HEK293 (cell line): ENCODE results near the gene RINL.

Experiments used
- CTCF ChIA-PET: fragments of 350-600 bp; formaldehyde crosslinking; extraction: SDS; loops from one replicate; lab custom pipeline; 2021; ENCODE audit warnings: antibody characterized with exemption; lab: Yijun Ruan, JAX
- POLR2A ChIA-PET: fragments of 300-600 bp; formaldehyde crosslinking; extraction: SDS; loops from one replicate; lab custom pipeline; 2020; ENCODE audit warnings: antibody characterized with exemption, inconsistent platforms; lab: Yijun Ruan, JAX
- H3K27ac ChIP-seq: fragments of 200-500 bp; sonication (Bioruptor generic); 2 replicates; pipeline ENCODE4 v1.5.1; 2014; ENCODE audit warnings: low read depth, low read length, control low read depth, inconsistent platforms; ENCODE audit errors: extremely low read depth
- H3K36me3 ChIP-seq, 2 experiments: fragments of 200-500 bp in 1 of 2; sonication (Bioruptor generic) in 1 of 2; 1 replicate in 1 of 2; 2 replicates in 1 of 2; pipeline ENCODE4 v1.5.1; 2014 to 2017; ENCODE audit warnings: inconsistent platforms in 2 of 2, low read length in 2 of 2; ENCODE audit not compliant: control insufficient read depth in 2 of 2, insufficient read depth in 1 of 2
- H3K4me1 ChIP-seq: fragments of 200-500 bp; sonication (Bioruptor generic); 2 replicates; pipeline ENCODE4 v1.5.1; 2014; ENCODE audit warnings: mild to moderate bottlenecking, low read length, inconsistent platforms; ENCODE audit not compliant: control insufficient read depth, insufficient read depth
- H3K4me3 ChIP-seq: 2 replicates; pipeline ENCODE4 v1.5.1; 2011; ENCODE audit warnings: low read depth, mild to moderate bottlenecking, control low read depth, low read length, moderate library complexity
- H3K9me3 ChIP-seq: fragments of 200-500 bp; sonication (Bioruptor generic); 2 replicates; pipeline ENCODE4 v1.5.1; 2014; ENCODE audit warnings: low read depth, low read length, inconsistent platforms; ENCODE audit not compliant: control insufficient read depth, insufficient read depth
- AEBP2 ChIP-seq: fragments of 450-650 bp; formaldehyde crosslinking; IDR thresholded peaks from 2 replicates; pipeline ENCODE4 v1.5.1; 2016; ENCODE audit warnings: missing biosample characterization, missing genetic modification characterization, borderline replicate concordance
- GLIS2 ChIP-seq: fragments of 450-650 bp; formaldehyde crosslinking; IDR thresholded peaks from 2 replicates; pipeline ENCODE4 v1.5.1; 2016; ENCODE audit warnings: missing biosample characterization, missing genetic modification characterization
- KLF10 ChIP-seq: fragments of 450-650 bp; IDR thresholded peaks from 2 replicates; pipeline ENCODE4 v1.5.1; 2018; ENCODE audit warnings: missing biosample characterization, mild to moderate bottlenecking, missing genetic modification characterization
- PRDM1 ChIP-seq: fragments of 450-650 bp; formaldehyde crosslinking; IDR thresholded peaks from 2 replicates; pipeline ENCODE4; 2016; ENCODE audit warnings: missing biosample characterization, missing genetic modification characterization
- SP7 ChIP-seq: fragments of 450-650 bp; formaldehyde crosslinking; IDR thresholded peaks from 2 replicates; pipeline ENCODE4 v1.5.1; 2016; ENCODE audit warnings: missing biosample characterization, missing genetic modification characterization
- YY2 ChIP-seq: fragments of 450-650 bp; formaldehyde crosslinking; IDR thresholded peaks from 2 replicates; pipeline ENCODE4 v1.5.1; 2016; ENCODE audit warnings: missing biosample characterization, missing genetic modification characterization
- ZNF114 ChIP-seq: fragments of 450-650 bp; formaldehyde crosslinking; IDR thresholded peaks from 2 replicates; pipeline ENCODE4 v1.5.0; 2017; ENCODE audit warnings: missing biosample characterization, missing genetic modification characterization
- ZNF121 ChIP-seq: fragments of 450-650 bp; formaldehyde crosslinking; IDR thresholded peaks from 2 replicates; pipeline ENCODE4 v1.5.1; 2016; ENCODE audit warnings: missing biosample characterization, missing genetic modification characterization
- ZNF274 ChIP-seq, 2 experiments: fragments of 200-500 bp in 1 of 2; fragments of 450-650 bp in 1 of 2; sonication (Bioruptor generic) in 1 of 2; formaldehyde crosslinking in 1 of 2; IDR thresholded peaks; 2 replicates each; pipeline versions ENCODE4 v1.5.1 to v1.6.1; 2014 to 2016; ENCODE audit warnings: borderline replicate concordance in 1 of 2, inconsistent platforms in 1 of 2, low read length in 1 of 2, missing biosample characterization in 1 of 2, missing genetic modification characterization in 1 of 2
- ZNF404 ChIP-seq: fragments of 450-650 bp; formaldehyde crosslinking; IDR thresholded peaks from 2 replicates; pipeline ENCODE4 v1.5.1; 2017; ENCODE audit warnings: missing biosample characterization, missing genetic modification characterization
- ZNF416 ChIP-seq: fragments of 450-650 bp; formaldehyde crosslinking; IDR thresholded peaks from 2 replicates; pipeline ENCODE4 v1.5.1; 2016; ENCODE audit warnings: missing biosample characterization, missing genetic modification characterization
- ZNF449 ChIP-seq: fragments of 450-650 bp; formaldehyde crosslinking; IDR thresholded peaks from 2 replicates; pipeline ENCODE4 v1.5.1; 2017; ENCODE audit warnings: missing biosample characterization, mild to moderate bottlenecking, missing genetic modification characterization, moderate library complexity
- ZNF548 ChIP-seq: fragments of 450-650 bp; formaldehyde crosslinking; IDR thresholded peaks from 2 replicates; pipeline ENCODE4 v1.5.1; 2016; ENCODE audit warnings: missing biosample characterization, missing genetic modification characterization
- ZNF585B ChIP-seq: fragments of 450-650 bp; formaldehyde crosslinking; IDR thresholded peaks from 2 replicates; pipeline ENCODE4 v1.5.1; 2016; ENCODE audit warnings: missing biosample characterization, missing genetic modification characterization
- ZNF621 ChIP-seq: fragments of 450-650 bp; formaldehyde crosslinking; IDR thresholded peaks from 2 replicates; pipeline ENCODE4 v1.5.1; 2017; ENCODE audit warnings: missing biosample characterization, missing genetic modification characterization
- ZNF660 ChIP-seq: fragments of 450-650 bp; IDR thresholded peaks from 2 replicates; pipeline ENCODE4 v1.5.1; 2018; ENCODE audit warnings: missing biosample characterization, mild to moderate bottlenecking, missing genetic modification characterization
- ZNF707 ChIP-seq: fragments of 450-650 bp; formaldehyde crosslinking; IDR thresholded peaks from 2 replicates; pipeline ENCODE4 v1.5.1; 2016; ENCODE audit warnings: missing biosample characterization, missing genetic modification characterization
- ZNF777 ChIP-seq: fragments of 450-650 bp; formaldehyde crosslinking; IDR thresholded peaks from 2 replicates; pipeline ENCODE4 v1.5.1; 2017; ENCODE audit warnings: missing biosample characterization, missing genetic modification characterization, borderline replicate concordance
- ZNF792 ChIP-seq: fragments of 450-650 bp; formaldehyde crosslinking; IDR thresholded peaks from 2 replicates; pipeline ENCODE4 v1.5.1; 2016; ENCODE audit warnings: missing biosample characterization, missing genetic modification characterization
- ZSCAN18 ChIP-seq: fragments of 450-650 bp; formaldehyde crosslinking; IDR thresholded peaks from 2 replicates; pipeline ENCODE4 v1.5.1; 2016; ENCODE audit warnings: missing biosample characterization, missing genetic modification characterization
- TF ChIP-seq, protein P1 (sequence below): fragments of 450-650 bp; formaldehyde crosslinking; IDR thresholded peaks from 2 replicates; pipeline ENCODE4 v1.5.1; 2016; ENCODE audit warnings: missing biosample characterization, missing genetic modification characterization
- TF ChIP-seq, protein P2 (sequence below): fragments of 450-650 bp; formaldehyde crosslinking; IDR thresholded peaks from 2 replicates; pipeline ENCODE4 v1.5.1; 2016; ENCODE audit warnings: missing biosample characterization, missing genetic modification characterization
- TF ChIP-seq, protein P3 (sequence below): fragments of 450-650 bp; formaldehyde crosslinking; IDR thresholded peaks from 2 replicates; pipeline ENCODE4 v1.5.1; 2016; ENCODE audit warnings: missing biosample characterization, missing genetic modification characterization, low read depth
- TF ChIP-seq, protein P4 (sequence below): fragments of 450-650 bp; formaldehyde crosslinking; IDR thresholded peaks from 2 replicates; pipeline ENCODE4 v1.5.1; 2016; ENCODE audit warnings: missing biosample characterization, missing genetic modification characterization

RINL gene

DNA sequence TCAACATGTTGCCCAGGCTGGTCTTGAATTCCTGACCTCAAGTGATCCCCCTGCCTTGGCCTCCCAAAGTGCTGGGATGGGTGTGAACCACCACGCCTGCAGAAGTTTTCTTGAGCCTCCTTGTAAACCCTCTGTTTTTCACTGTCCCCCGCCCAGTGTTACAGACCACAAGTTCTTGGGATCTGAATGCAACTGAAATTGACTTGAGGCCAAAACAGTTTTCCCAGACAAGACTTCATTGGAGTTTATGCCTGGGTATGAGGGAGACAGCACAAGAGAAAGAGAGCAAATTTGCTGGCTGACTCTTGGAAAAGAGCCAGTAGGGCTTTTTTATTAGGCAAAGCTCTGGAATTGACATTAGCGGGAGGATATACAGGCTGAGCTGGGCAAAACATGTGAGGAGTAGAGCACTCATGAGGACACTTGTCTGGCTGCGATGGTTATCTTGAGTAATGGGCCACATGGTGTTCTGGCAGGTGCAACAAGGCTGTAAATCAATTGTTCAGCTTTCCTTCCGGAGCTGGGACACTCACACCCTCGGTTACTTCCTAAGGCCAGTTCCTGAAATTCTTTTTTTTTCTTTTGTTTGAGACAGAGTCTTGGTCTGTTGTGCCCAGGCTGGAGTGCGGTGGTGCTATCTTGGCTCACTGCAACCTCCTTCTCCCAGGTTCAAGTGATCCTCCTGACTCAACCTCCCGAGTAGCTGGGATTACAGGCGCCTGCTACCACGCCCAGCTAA is 15.6 kb downstream of the RINL start (continued):
- peak; percentile 99 for TF ChIP-seq SP7
- TF ChIP-seq ZNF404 (tag by site-specific recombination): peak; percentile 33; the same call in 1 of the 2 replicates
- TF ChIP-seq, protein P1, sequence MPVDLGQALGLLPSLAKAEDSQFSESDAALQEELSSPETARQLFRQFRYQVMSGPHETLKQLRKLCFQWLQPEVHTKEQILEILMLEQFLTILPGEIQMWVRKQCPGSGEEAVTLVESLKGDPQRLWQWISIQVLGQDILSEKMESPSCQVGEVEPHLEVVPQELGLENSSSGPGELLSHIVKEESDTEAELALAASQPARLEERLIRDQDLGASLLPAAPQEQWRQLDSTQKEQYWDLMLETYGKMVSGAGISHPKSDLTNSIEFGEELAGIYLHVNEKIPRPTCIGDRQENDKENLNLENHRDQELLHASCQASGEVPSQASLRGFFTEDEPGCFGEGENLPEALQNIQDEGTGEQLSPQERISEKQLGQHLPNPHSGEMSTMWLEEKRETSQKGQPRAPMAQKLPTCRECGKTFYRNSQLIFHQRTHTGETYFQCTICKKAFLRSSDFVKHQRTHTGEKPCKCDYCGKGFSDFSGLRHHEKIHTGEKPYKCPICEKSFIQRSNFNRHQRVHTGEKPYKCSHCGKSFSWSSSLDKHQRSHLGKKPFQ (tag by site-specific recombination): peak; percentile 98
- no peak for TF ChIP-seq YY2 (tag by site-specific recombination)
- peak; percentile 95 for TF ChIP-seq ZNF660 (tag by site-specific recombination)

DNA sequence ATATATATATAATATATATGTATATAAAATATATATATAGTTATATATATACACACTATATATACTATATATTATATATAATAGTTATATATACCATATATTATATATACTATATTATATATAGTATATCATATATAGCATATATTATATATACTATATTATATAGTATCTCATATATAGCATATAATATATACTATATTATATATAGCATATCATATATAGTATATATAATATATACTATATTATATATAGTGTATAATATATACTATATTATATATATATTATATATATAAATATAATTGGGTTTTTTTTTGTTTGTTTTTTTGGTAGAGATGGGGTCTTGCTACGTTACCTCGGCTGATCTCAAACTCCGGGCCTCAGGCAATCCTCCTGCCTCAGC is 16.7 kb downstream of the RINL start:
- CTCF ChIA-PET: interaction anchor here (0.5 to 2.4 kb wide), 3 partner anchors 26 to 522 kb away, joined by 3 to 9 read pairs (median 3); partner anchors contain the start of gene FBXO17
- H3K9me3 ChIP-seq: no peaks in the 10 kb centered on the region
- POLR2A ChIA-PET: interaction anchor here (1.0 to 2.9 kb wide), 4 partner anchors 12 to 38 kb away, joined by 3 to 35 read pairs (median 4); partner anchors contain the start of genes NFKBIB and SIRT2
- H3K36me3 ChIP-seq: no peaks in the 10 kb centered on the region; a peak in 1 of 3 replicates
- no peak overlapping the region for H3K27ac ChIP-seq
- H3K4me3 ChIP-seq: no peak overlapping the region
- peaks cover 18% of the 10 kb centered on the region for H3K4me1 ChIP-seq
- TF ChIP-seq GLIS2 (tag by site-specific recombination) (no peak), ZNF416 (tag by site-specific recombination) (no peak), ZNF621 (tag by site-specific recombination) (no peak), ZNF274 (IDR thresholded peaks at IDR 0.05; ENCODE audit: low read length) (no peak), ZNF274 (tag by site-specific recombination; IDR thresholded peaks at IDR 0.05; ENCODE audit: borderline replicate concordance) (no peak), PRDM1 (no peak), ZNF792 (no peak), ZNF121 (tag by site-specific recombination) (no peak), ZSCAN18 (tag by site-specific recombination) (no peak), ZNF449 (tag by site-specific recombination) (no peak), AEBP2 (tag by site-specific recombination) (no peak), ZNF777 (tag by site-specific recombination) (no peak), ZNF585B (tag by site-specific recombination) (no peak), ZNF707 (no peak), ZNF548 (tag by site-specific recombination) (no peak), KLF10 (no peak), ZNF114 (tag by site-specific recombination) (no peak)
- TF ChIP-seq, protein P2, sequence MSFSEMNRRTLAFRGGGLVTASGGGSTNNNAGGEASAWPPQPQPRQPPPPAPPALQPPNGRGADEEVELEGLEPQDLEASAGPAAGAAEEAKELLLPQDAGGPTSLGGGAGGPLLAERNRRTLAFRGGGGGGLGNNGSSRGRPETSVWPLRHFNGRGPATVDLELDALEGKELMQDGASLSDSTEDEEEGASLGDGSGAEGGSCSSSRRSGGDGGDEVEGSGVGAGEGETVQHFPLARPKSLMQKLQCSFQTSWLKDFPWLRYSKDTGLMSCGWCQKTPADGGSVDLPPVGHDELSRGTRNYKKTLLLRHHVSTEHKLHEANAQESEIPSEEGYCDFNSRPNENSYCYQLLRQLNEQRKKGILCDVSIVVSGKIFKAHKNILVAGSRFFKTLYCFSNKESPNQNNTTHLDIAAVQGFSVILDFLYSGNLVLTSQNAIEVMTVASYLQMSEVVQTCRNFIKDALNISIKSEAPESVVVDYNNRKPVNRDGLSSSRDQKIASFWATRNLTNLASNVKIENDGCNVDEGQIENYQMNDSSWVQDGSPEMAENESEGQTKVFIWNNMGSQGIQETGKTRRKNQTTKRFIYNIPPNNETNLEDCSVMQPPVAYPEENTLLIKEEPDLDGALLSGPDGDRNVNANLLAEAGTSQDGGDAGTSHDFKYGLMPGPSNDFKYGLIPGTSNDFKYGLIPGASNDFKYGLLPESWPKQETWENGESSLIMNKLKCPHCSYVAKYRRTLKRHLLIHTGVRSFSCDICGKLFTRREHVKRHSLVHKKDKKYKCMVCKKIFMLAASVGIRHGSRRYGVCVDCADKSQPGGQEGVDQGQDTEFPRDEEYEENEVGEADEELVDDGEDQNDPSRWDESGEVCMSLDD (tag by site-specific recombination): no peak
- TF ChIP-seq, protein P3, sequence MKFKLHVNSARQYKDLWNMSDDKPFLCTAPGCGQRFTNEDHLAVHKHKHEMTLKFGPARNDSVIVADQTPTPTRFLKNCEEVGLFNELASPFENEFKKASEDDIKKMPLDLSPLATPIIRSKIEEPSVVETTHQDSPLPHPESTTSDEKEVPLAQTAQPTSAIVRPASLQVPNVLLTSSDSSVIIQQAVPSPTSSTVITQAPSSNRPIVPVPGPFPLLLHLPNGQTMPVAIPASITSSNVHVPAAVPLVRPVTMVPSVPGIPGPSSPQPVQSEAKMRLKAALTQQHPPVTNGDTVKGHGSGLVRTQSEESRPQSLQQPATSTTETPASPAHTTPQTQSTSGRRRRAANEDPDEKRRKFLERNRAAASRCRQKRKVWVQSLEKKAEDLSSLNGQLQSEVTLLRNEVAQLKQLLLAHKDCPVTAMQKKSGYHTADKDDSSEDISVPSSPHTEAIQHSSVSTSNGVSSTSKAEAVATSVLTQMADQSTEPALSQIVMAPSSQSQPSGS (tag by site-specific recombination): no peak
- TF ChIP-seq, protein P4, sequence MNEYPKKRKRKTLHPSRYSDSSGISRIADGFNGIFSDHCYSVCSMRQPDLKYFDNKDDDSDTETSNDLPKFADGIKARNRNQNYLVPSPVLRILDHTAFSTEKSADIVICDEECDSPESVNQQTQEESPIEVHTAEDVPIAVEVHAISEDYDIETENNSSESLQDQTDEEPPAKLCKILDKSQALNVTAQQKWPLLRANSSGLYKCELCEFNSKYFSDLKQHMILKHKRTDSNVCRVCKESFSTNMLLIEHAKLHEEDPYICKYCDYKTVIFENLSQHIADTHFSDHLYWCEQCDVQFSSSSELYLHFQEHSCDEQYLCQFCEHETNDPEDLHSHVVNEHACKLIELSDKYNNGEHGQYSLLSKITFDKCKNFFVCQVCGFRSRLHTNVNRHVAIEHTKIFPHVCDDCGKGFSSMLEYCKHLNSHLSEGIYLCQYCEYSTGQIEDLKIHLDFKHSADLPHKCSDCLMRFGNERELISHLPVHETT (tag by site-specific recombination): no peak
